GM12865 (cell line): ENCODE results near the gene GLI2.

Experiments used
- DNase-seq: peaks from one replicate; pipeline ENCODE4 v3.0.0; 2010; ENCODE audit warnings: low read depth
- H3K4me3 ChIP-seq: 2 replicates; pipeline ENCODE4 v1.5.1; 2011; ENCODE audit warnings: mild to moderate bottlenecking, low read depth, low read length, control low read depth
- CTCF ChIP-seq: IDR thresholded peaks from 2 replicates; pipeline ENCODE4 v1.5.1; 2011; ENCODE audit warnings: low read length, control low read depth, low read depth, inconsistent platforms; ENCODE audit not compliant: insufficient read depth; ENCODE audit errors: missing control alignments

GLI2 gene

GRCh38 chr2:120693121-120693520 is 42.5 kb upstream of the GLI2 start:
- TF ChIP-seq CTCF, result no peak

GRCh38 chr2:120694034-120694433 is 41.6 kb upstream of the GLI2 start:
- H3K4me3 ChIP-seq, result no peak overlapping the region
- TF ChIP-seq CTCF, result no peak

More at GRCh38 chr2:120693121-120693520, 42.5 kb upstream of the GLI2 start:
- DNase-seq, result no peak
- no peak overlapping the region for H3K4me3 ChIP-seq

GRCh38 chr2:120697471-120697870 is 38.2 kb upstream of the GLI2 start:
- no peak for DNase-seq
- TF ChIP-seq CTCF, result no peak
- H3K4me3 ChIP-seq, result no peak overlapping the region

More at GRCh38 chr2:120694034-120694433, 41.6 kb upstream of the GLI2 start:
- no peak for DNase-seq

- DNase-seq, result no peak
- no peak for TF ChIP-seq CTCF
Observed at GRCh38 chr2:120699292-120699691, 36.4 kb upstream of the GLI2 start.

GRCh38 chr2:120700659-120701058 is 35.0 kb upstream of the GLI2 start:
- no peak overlapping the region for H3K4me3 ChIP-seq
- no peak for DNase-seq
- TF ChIP-seq CTCF, result no peak

More at GRCh38 chr2:120699292-120699691, 36.4 kb upstream of the GLI2 start:
- no peak overlapping the region for H3K4me3 ChIP-seq

GRCh38 chr2:120701096-120701495 is 34.6 kb upstream of the GLI2 start:
- no peak for TF ChIP-seq CTCF
- no peak overlapping the region for H3K4me3 ChIP-seq
- DNase-seq, result no peak

- no peak overlapping the region for H3K4me3 ChIP-seq
- no peak for DNase-seq
- TF ChIP-seq CTCF, result no peak
Observed at GRCh38 chr2:120701499-120701898, 34.2 kb upstream of the GLI2 start.
